ENCODE data around the gene KCNS1. TPM values are rescaled to one million over a fixed set of nuclear protein-coding genes. Genes with fewer than 3 reads are reported as not detected.

The KCNS1 gene
- total and polyA plus RNA-seq, 5 donors: 0.27 to 1.2 (median 0.46) TPM

DNA sequence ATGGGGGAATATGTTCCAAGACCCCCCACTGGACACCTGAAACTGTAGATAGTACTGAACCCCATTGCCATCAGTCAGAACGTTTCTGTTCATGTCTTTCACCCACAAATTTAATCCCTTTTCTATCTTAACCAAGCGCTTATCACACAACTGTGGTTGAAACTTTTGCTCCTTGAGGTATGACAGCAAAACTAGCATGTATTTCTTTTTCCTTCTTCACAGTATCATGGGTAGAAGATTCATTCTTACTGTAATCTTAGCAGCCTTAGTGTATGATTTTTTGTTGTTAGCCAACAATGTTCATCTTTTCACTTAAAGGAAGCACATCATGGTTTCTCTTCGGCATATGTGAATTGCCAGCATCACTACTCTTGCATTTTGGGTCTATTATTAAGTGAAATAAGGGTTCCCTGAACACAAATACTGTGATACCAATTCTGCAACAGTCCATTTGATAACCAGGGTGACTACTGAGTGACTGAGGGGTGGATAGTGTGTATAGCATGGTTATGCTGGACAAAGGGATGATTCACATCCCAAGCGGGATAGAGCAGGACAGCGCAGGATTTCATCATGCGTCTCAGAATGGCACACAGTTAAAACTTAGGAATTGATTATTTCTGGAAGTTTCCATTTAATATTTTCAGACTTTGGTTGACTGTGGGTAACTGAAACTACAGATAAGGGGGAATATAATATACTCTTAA, 41.8 kb downstream of the KCNS1 start:
- WGBS: 86% methylated on average over 6 of the region's 6 CpGs
- no peak for ATAC-seq

DNA sequence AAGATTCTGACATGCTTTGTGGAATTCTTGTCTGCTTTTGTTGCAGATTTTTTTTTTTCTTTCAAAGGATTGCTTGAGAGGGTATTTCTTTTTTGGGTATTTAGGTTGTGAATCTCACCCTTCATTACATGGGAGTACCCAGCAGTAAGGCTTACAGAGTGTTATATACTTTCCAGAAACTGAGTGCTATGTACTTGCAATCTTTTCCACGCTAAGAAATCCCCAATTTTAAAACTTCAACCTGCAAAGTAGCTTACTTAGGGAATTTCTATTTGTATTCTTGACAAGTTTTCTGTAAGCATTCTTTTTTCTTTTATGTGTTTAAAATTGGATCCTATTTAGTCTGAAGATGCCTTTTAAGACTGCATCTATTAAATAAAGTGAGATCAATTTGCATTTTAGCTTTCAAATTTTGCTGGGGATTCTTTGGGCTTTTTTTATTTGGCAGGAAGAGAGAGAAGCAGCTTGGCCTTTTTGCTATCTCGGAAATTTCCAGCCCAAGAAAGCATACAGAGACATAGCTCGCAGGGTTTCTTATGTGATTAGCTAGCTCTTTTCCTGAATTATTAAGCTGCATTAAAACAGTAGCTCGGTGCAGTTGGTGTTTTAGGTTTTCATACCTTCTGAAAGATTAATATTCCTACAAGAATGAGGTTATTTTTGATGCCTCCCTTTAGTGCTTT, 42.6 kb downstream of the KCNS1 start:
- ATAC-seq: no peak
- Histone ChIP-seq H3K27me3 (ENCODE audit: control insufficient read depth, insufficient read depth) (no peaks in the 10 kb centered on the region), H3K4me3 (ENCODE audit: low read length) (no peak overlapping the region), H3K4me1 (ENCODE audit: control insufficient read depth, insufficient read depth, low read length) (peaks cover 2% of the 10 kb centered on the region), H3K9me3 (ENCODE audit: control insufficient read depth, low read length) (no peaks in the 10 kb centered on the region), H3K27ac (ENCODE audit: low read length) (no peak overlapping the region)
- 72% methylated on average over 4 of the region's 4 CpGs for WGBS
- intact Hi-C loops (cut with DNase I): no loop called here
- no peak for DNase-seq

More for the DNA sequence above, 41.8 kb downstream of the KCNS1 start:
- no peak overlapping the region for H3K27ac ChIP-seq (ENCODE audit: low read length)
- intact Hi-C loops (cut with DNase I): no loop called here
- H3K27me3 ChIP-seq (ENCODE audit: control insufficient read depth, insufficient read depth): no peaks in the 10 kb centered on the region
- H3K9me3 ChIP-seq (ENCODE audit: control insufficient read depth, low read length): no peaks in the 10 kb centered on the region
- H3K4me1 ChIP-seq (ENCODE audit: control insufficient read depth, insufficient read depth, low read length): no peaks in the 10 kb centered on the region
- H3K4me3 ChIP-seq (ENCODE audit: low read length): no peak overlapping the region
- DNase-seq: no peak

- WGBS: 80% methylated on average over 8 of the region's 8 CpGs
- intact Hi-C loops (cut with DNase I): no loop called here
- no peaks in the 10 kb centered on the region for H3K9me3 ChIP-seq (ENCODE audit: control insufficient read depth, low read length)
- H3K4me1 ChIP-seq (ENCODE audit: control insufficient read depth, insufficient read depth, low read length): peaks cover 4% of the 10 kb centered on the region
- no peak for ATAC-seq
- no peak overlapping the region for H3K4me3 ChIP-seq (ENCODE audit: low read length)
- no peak overlapping the region for H3K27ac ChIP-seq (ENCODE audit: low read length)
- no peaks in the 10 kb centered on the region for H3K27me3 ChIP-seq (ENCODE audit: control insufficient read depth, insufficient read depth)
- DNase-seq: no peak
Measured at GRCh38 chr20:45056473-45057173, 44.3 kb downstream of the KCNS1 start.

GRCh38 chr20:45055056-45055455, 45.9 kb downstream of the KCNS1 start:
- Histone ChIP-seq H3K27me3 (ENCODE audit: control insufficient read depth, insufficient read depth) (no peaks in the 10 kb centered on the region), H3K4me1 (ENCODE audit: control insufficient read depth, insufficient read depth, low read length) (peaks cover 4% of the 10 kb centered on the region), H3K9me3 (ENCODE audit: control insufficient read depth, low read length) (no peaks in the 10 kb centered on the region), H3K4me3 (ENCODE audit: low read length) (no peak overlapping the region), H3K27ac (ENCODE audit: low read length) (no peak overlapping the region)
- no peak for ATAC-seq
- DNase-seq: no peak
- WGBS: 95% methylated on average over 4 of the region's 4 CpGs
- intact Hi-C loops (cut with DNase I): no loop called here

DNA sequence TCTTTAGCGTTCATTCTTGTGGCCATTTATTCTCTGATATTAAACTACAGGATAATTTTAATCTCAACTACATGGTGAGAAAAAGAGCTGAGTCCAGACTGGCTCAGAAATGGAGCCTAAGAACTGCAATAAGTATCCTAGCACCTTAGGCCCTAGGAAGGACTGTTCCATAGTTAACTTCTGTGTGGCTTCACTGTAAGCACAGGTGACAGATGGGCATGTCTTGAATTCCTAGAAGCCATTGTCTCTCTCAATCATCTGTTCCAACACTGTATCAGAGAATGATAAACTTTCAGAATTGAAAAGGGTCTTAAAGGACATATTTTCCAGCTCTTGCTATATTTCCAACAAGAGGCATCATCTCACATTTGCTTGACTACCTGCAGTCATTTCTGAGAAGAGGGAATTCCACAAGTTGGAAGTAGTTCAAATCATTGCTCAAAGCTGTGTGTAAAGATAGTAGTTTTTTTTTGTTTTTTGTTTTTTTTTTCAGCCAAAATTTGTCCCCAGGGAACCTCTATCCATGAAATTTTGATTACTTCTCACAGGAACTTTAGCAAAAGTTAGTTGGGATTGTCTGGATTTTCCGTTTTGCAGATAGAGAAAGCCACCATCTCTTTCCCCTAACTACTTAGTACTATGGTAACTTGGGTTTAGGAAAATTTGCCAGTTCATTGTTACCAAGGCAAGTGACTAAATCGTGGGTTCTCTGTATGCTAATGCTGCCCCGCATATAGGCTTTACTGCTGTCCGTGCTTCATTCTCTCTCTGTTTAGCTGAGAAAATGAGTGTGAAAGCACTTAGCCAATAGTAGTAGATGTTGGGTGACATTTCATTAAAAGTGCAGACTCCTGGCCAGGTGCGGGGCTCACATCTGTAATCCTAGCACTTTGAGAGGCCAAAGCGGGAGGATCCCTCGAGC, 47.2 kb downstream of the KCNS1 start:
- H3K9me3 ChIP-seq (ENCODE audit: control insufficient read depth, low read length): no peaks in the 10 kb centered on the region
- no peak overlapping the region for H3K27ac ChIP-seq (ENCODE audit: low read length)
- 76% methylated on average over 8 of the region's 8 CpGs for WGBS
- intact Hi-C loops (cut with DNase I): no loop called here
- H3K4me3 ChIP-seq (ENCODE audit: low read length): no peak overlapping the region
- H3K4me1 ChIP-seq (ENCODE audit: control insufficient read depth, insufficient read depth, low read length): peaks cover 6% of the 10 kb centered on the region
- ATAC-seq (no peak), DNase-seq (no peak)
- H3K27me3 ChIP-seq (ENCODE audit: control insufficient read depth, insufficient read depth): no peaks in the 10 kb centered on the region

DNA sequence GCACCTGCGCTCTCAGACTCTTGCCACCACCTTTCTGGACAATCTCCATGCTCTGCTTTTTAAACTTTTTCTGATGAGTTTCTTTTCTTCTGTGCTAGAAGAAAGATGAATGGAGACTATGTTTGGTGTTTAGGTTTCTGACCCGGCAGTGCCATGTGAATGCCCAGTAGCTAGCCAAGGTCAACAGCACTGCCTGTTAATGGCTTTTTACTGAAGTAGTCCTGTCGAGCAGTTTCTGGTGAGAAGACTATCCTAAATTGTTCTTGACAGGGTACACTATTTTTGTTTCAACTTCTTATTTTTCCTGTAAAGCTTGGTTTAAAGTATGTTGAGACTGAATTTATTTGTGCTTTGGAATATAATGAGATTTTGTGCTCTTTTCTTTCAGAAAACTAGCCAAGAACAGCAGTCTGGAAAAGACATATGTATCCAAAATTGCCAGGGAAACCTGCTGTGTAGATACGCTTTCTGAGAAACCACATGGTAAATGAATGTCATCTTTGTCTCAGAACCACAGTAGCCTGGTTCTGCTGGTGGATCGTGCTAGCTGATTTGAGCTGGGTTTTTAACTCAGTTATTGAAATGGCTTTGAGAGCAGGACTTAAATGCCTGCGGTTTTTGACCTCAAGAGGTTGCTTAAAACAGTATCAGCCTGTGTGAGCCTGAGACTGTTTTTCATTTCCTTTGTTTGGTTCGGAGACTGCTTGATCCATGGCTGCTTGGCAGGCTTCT, 48.1 kb downstream of the KCNS1 start:
- peaks cover 6% of the 10 kb centered on the region for H3K4me1 ChIP-seq (ENCODE audit: control insufficient read depth, insufficient read depth, low read length)
- H3K27me3 ChIP-seq (ENCODE audit: control insufficient read depth, insufficient read depth): no peaks in the 10 kb centered on the region
- H3K9me3 ChIP-seq (ENCODE audit: control insufficient read depth, low read length): no peaks in the 10 kb centered on the region
- DNase-seq (no peak), ATAC-seq (no peak)
- 53% methylated on average over 7 of the region's 7 CpGs for WGBS
- intact Hi-C loops (cut with DNase I): no loop called here
- peak overlapping the region; percentile 42 for H3K27ac ChIP-seq (ENCODE audit: low read length)
- H3K4me3 ChIP-seq (ENCODE audit: low read length): no peak overlapping the region

DNA sequence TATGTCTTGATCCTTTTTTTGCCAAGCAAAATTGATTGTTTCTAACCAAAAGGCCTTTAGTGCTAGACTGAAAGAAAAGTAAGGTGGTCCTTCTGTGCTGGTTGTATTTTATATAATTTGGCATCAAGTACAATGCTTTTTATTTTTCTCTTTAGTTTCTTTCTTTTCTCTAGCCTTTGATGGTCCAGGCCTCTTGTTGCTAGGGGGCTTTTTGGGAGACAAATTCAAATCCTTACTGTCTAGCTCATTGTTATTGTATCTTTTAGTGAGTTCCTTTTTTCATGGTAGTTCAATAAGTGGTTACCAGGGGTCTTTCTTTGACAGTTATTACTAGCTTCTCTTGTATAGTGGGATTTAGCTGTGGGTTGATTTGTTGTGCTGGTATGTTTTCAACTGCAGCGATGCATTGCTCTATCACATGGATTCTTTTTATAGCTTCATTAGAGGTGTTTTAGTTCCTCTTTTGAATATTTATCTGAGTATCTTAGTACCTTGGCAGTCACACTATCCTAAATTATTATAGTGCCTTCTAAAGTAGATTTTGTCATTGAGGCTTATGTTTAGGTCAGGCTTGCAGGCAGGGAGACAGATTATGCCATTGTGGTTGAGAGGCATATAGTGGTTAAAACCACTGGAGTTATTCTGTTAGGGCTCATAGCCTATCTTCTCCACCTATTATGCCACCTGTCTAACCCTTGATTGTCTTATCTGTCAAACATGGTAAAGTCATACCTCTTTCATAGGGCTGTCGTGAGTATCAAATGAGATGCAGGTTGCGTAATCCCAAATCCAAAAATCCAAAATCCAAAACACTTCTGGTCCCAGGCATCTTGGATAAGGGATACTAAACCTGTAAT, 49.5 kb downstream of the KCNS1 start:
- ATAC-seq: peak in 1 of 2 donors; percentile 50
- no peak overlapping the region for H3K4me3 ChIP-seq (ENCODE audit: low read length)
- no peak for DNase-seq
- H3K9me3 ChIP-seq (ENCODE audit: control insufficient read depth, low read length): no peaks in the 10 kb centered on the region
- H3K27me3 ChIP-seq (ENCODE audit: control insufficient read depth, insufficient read depth): no peaks in the 10 kb centered on the region
- H3K4me1 ChIP-seq (ENCODE audit: control insufficient read depth, insufficient read depth, low read length): peaks cover 6% of the 10 kb centered on the region
- no peak overlapping the region for H3K27ac ChIP-seq (ENCODE audit: low read length)
- intact Hi-C loops (cut with DNase I): no loop called here
- 80% methylated on average over 3 of the region's 3 CpGs for WGBS

GRCh38 chr20:45049904-45050471, 50.9 kb downstream of the KCNS1 start:
- Histone ChIP-seq H3K27ac (ENCODE audit: low read length) (peak overlapping the region; percentile 22), H3K9me3 (ENCODE audit: control insufficient read depth, low read length) (no peaks in the 10 kb centered on the region), H3K27me3 (ENCODE audit: control insufficient read depth, insufficient read depth) (no peaks in the 10 kb centered on the region), H3K4me3 (ENCODE audit: low read length) (no peak overlapping the region), H3K4me1 (ENCODE audit: control insufficient read depth, insufficient read depth, low read length) (peaks cover 6% of the 10 kb centered on the region)
- DNase-seq: no peak
- ATAC-seq: peak in 1 of 2 donors; percentile 11
- intact Hi-C loops (cut with DNase I): loop anchor here in 3 of 4 donors (5.0 to 10.0 kb wide), 3 partner anchors 45 to 245 kb away; no protein-coding TSS in a partner anchor
- 45% methylated on average over 5 of the region's 5 CpGs for WGBS

- no peaks in the 10 kb centered on the region for H3K9me3 ChIP-seq (ENCODE audit: control insufficient read depth, low read length)
- H3K4me1 ChIP-seq (ENCODE audit: control insufficient read depth, insufficient read depth, low read length): peaks cover 6% of the 10 kb centered on the region
- intact Hi-C loops (cut with DNase I): loop anchor here in 3 of 4 donors (5.0 to 10.0 kb wide), 3 partner anchors 45 to 245 kb away; no protein-coding TSS in a partner anchor
- 58% methylated on average over 3 of the region's 3 CpGs for WGBS
- no peak overlapping the region for H3K4me3 ChIP-seq (ENCODE audit: low read length)
- no peak overlapping the region for H3K27ac ChIP-seq (ENCODE audit: low read length)
- DNase-seq: no peak
- no peak for ATAC-seq
- no peaks in the 10 kb centered on the region for H3K27me3 ChIP-seq (ENCODE audit: control insufficient read depth, insufficient read depth)
Measured at GRCh38 chr20:45049438-45049837, 51.5 kb downstream of the KCNS1 start.
